Tibial nerve (tissue), 4 donors: ENCODE measurements around the gene TP73. TPM values are rescaled to one million over a fixed set of nuclear protein-coding genes. Genes with fewer than 3 reads are reported as not detected.
A peak's percentile ranks its signal among the peaks of the same experiment; 100 is the strongest.

ENCODE experiments used
- DNase-seq, 2 donors: peaks; one replicate each; pipeline ENCODE4 v3.0.0-alpha.2; 2019; ENCODE audit warnings: low spot score in 2 of 2
- H3K27ac ChIP-seq, 4 donors: fragments of 200-600 bp; sonication (generic) in 3 of 4; one replicate each; pipeline ENCODE4 v1.5.1; 2017 to 2019; ENCODE audit warnings: mild to moderate bottlenecking in 1 of 4
- H3K27me3 ChIP-seq, 2 donors: fragments of 200-600 bp; sonication (generic) in 1 of 2; one replicate each; pipeline versions ENCODE4 v1.5.1 to v1.6.0; 2017 to 2019
- H3K36me3 ChIP-seq, 3 donors: fragments of 200-600 bp; sonication (generic); one replicate each; pipeline ENCODE4 v1.5.1; 2018 to 2019
- H3K4me1 ChIP-seq, 4 donors: fragments of 200-600 bp; sonication (generic) in 3 of 4; one replicate each; pipeline ENCODE4 v1.5.1; 2017 to 2019
- H3K4me3 ChIP-seq, 4 donors: fragments of 200-600 bp; sonication (generic) in 3 of 4; one replicate each; pipeline ENCODE4 v1.5.1; 2017 to 2019; ENCODE audit warnings: mild to moderate bottlenecking in 1 of 4, moderate library complexity in 1 of 4
- H3K9me3 ChIP-seq, 4 donors: fragments of 200-600 bp; sonication (generic) in 3 of 4; one replicate each; pipeline ENCODE4 v1.5.1; 2017 to 2019
- EP300 ChIP-seq, 2 donors: sonication (generic); formaldehyde crosslinking; IDR thresholded peaks; one replicate each; pipeline ENCODE4 v1.6.1; 2017; ENCODE audit warnings: antibody characterized with exemption in 2 of 2, mild to moderate bottlenecking in 1 of 2
- POLR2A ChIP-seq, 2 donors: fragments of 450-650 bp; IDR thresholded peaks; one replicate each; pipeline ENCODE4 v1.6.1; 2017; ENCODE audit warnings: antibody characterized with exemption in 2 of 2, mild to moderate bottlenecking in 2 of 2, moderate library complexity in 2 of 2
- WGBS, 2 donors: methylation state at CpG; one replicate each; pipeline ENCODE4 v1.1.5; 2018; 5-methylcytosine and 5-hydroxymethylcytosine counted together
- total RNA-seq, 4 donors: library from RNA; depleted of rRNA; stranded (reverse); fragments of >200 nt; gene quantifications; one replicate each; pipeline ENCODE4 v1.1.0, GENCODE V29; 2016
- TF ChIP-seq, protein P1 (sequence below), 5 experiments: fragments of 200-600 bp in 3 of 5; fragments of 450-650 bp in 2 of 5; sonication (generic) in 3 of 5; IDR thresholded peaks; one replicate each; pipeline ENCODE4 v1.5.1; 2016 to 2019; ENCODE audit warnings: antibody characterized with exemption in 5 of 5, mild to moderate bottlenecking in 3 of 5, moderate library complexity in 2 of 5

TP73 gene
- total RNA-seq, 4 donors from 2014 or later = 0.30 TPM; not detected in 3

DNA sequence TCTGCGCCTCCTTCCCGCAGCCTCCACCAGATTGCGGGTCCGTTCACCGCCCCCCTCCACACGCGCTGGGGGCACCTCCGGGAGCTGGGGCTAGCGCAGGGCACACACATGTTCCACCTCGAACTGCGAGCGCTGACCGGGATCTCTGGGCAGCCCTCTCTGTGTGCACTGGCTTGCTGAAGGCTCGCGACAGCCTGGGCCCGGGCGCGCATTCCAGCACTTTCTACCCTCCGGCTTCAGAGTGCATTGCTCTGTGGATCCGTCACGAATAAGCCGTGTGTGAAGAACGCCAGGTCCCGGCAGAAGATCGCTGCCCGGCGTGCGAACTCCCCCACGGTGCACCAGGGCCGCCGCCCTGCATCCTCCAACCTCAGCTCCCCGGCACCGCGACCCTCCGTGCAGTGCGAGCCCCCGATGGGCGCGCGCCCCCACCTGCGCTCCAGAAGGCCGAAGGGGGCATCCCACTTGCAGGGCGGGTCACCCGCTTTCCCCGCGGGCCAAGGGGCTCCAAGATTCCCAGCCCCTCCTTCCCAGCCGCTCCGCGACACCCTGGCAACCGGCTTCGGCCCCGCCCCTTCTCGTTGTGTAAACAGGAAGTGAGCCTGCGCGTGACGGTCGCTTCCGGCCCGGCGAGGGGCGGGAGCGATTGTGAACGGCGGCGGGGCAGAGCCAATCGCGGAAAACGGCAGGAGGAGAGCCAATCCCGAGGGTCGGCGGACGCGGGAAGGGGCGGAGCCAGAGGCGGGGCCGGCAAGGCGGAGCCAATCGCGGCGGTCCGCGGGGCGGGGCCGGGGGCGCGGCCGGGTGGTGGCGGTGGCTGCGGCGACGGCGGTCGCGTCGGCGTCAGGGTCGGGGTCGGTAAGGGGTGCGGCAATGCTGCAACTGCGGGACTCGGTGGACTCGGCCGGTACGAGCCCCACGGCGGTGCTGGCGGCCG, 27.8 kb upstream of the TP73 start, which contains the start of gene TPRG1L:
TSS of gene TPRG1L (plus strand) at position 816 of the 937 bp plus-strand sequence. CDS start at position 874, 58 bp downstream.
- WGBS, 2 donors = 0 to 1% methylated on average over 31 to 84 of the region's 108 CpGs
- Histone ChIP-seq H3K27ac (peak within 1 kb of the TSS; percentile 57 to 91 (median 83)), H3K4me3 (peak within 1 kb of the TSS; percentile 71 to 94 (median 85)), H3K9me3 (no peaks in the 10 kb centered on the region), H3K4me1 (peaks cover 0 to 42% (median 22%) of the 10 kb centered on the region in 4 donors), H3K36me3 (peaks cover 2 to 29% (median 16%) of the 10 kb centered on the region in 3 donors), H3K27me3 (no peaks in the 10 kb centered on the region)
- peak; percentile 98 for DNase-seq
- TF ChIP-seq POLR2A (IDR thresholded peaks at IDR 0.05) (peak; percentile 52 to 70), EP300 (IDR thresholded peaks at IDR 0.05) (peak; percentile 83 to 86)
- TF ChIP-seq, protein P1, sequence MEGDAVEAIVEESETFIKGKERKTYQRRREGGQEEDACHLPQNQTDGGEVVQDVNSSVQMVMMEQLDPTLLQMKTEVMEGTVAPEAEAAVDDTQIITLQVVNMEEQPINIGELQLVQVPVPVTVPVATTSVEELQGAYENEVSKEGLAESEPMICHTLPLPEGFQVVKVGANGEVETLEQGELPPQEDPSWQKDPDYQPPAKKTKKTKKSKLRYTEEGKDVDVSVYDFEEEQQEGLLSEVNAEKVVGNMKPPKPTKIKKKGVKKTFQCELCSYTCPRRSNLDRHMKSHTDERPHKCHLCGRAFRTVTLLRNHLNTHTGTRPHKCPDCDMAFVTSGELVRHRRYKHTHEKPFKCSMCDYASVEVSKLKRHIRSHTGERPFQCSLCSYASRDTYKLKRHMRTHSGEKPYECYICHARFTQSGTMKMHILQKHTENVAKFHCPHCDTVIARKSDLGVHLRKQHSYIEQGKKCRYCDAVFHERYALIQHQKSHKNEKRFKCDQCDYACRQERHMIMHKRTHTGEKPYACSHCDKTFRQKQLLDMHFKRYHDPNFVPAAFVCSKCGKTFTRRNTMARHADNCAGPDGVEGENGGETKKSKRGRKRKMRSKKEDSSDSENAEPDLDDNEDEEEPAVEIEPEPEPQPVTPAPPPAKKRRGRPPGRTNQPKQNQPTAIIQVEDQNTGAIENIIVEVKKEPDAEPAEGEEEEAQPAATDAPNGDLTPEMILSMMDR (IDR thresholded peaks at IDR 0.05) = peak in 1 of 5 experiments; percentile 30

DNA sequence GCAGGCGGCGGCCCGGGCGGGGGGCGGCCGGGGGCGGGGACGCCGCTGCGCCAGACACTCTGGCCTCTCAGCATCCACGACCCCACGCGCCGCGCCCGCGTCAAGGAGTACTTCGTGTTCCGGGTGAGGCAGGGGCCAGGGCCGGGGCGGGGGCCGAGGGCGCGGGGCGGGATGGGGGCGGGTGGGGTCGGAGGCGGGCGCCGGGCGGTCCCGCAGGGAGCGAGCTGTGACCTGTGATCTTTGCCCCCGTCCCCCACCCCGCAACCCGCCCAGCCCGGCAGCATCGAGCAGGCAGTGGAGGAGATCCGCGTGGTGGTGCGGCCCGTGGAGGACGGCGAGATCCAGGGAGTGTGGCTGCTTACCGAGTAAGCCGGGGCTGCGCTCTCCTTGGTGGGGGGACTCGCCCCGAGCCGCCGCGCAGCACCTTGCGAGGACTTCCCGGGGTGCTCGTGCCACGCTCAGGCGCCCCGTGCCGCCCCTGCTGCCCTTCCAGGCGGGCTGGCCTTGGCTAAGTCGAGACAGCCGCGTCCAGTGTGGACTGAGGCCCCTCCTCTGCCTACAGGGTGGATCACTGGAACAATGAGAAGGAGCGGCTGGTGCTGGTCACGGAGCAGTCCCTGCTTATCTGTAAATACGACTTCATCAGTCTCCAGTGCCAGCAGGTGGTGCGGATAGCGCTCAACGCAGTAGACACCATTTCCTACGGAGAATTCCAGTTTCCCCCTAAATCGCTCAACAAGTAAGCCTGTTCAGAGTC, 27.0 kb upstream of the TP73 start:
- no peaks in the 10 kb centered on the region for H3K27me3 ChIP-seq
- TF ChIP-seq POLR2A (IDR thresholded peaks at IDR 0.05) = no peak
- no peak for DNase-seq
- H3K4me1 ChIP-seq = peaks cover 0 to 42% (median 22%) of the 10 kb centered on the region in 4 donors
- 8% methylated on average over 23 to 28 of the region's 71 CpGs for WGBS, 2 donors
- no peaks in the 10 kb centered on the region for H3K9me3 ChIP-seq
- H3K4me3 ChIP-seq = peak overlapping the region; percentile 58 to 94 (median 85)
- peak overlapping the region; percentile 57 to 91 (median 83) for H3K27ac ChIP-seq
- H3K36me3 ChIP-seq = peaks cover 2 to 38% (median 22%) of the 10 kb centered on the region in 3 donors

- H3K27me3 ChIP-seq = no peaks in the 10 kb centered on the region
- peak overlapping the region in 3 of 4 donors; percentile 57 to 91 (median 88) for H3K27ac ChIP-seq
- TF ChIP-seq, protein P1 (IDR thresholded peaks at IDR 0.05) = no peak
- TF ChIP-seq EP300 (IDR thresholded peaks at IDR 0.05) = no peak
- TF ChIP-seq POLR2A (IDR thresholded peaks at IDR 0.05) = no peak
- DNase-seq = no peak
- H3K9me3 ChIP-seq = no peaks in the 10 kb centered on the region
- WGBS, 2 donors = 76 to 77% methylated on average over 4 of the region's 4 CpGs
- H3K4me1 ChIP-seq = peaks cover 0 to 38% (median 20%) of the 10 kb centered on the region in 4 donors
- peak overlapping the region in 1 of 4 donors; percentile 81 for H3K4me3 ChIP-seq
- H3K36me3 ChIP-seq = peaks cover 2 to 45% (median 22%) of the 10 kb centered on the region in 3 donors
These were observed 26.3 kb upstream of the TP73 start for GRCh38 chr1:3626025-3626424.

DNA sequence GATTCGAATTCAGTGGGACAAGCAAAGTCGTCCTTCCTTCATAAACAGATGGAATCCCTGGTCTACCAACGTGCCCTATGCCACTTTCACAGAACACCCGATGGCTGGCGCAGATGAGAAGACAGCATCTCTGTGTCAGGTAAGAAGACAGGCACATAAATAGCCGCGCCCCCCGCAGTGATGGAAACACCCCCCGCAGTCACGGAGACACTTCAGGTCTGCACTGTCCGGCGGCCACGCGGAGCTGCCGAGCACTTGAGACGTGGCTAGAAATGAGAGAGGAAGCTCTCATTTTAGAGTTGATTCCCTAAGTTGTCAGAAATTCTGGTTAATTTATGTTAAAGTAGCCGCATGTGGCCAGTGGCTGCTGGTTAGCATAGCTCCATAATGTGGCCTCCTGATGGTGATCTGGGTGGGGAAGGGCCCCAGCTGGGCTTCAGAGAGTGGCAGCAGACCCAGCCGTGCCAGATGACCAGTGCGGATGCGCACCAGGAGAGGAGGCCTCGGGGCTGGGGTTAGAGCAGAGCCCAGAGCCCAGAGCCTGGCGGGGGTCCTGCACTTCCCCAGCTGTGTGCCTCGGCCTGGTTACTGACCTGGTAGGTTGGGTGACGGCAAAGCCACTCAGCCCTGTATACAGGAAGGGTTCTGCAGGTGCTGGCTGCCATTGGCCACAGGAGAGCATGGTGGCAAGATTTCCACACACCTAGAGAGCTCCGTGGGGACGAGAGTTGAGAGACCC, 24.6 kb upstream of the TP73 start:
- H3K4me1 ChIP-seq = peaks cover 0 to 30% (median 18%) of the 10 kb centered on the region in 4 donors
- no peak for DNase-seq
- H3K9me3 ChIP-seq = no peaks in the 10 kb centered on the region
- H3K36me3 ChIP-seq = peaks cover 2 to 62% (median 25%) of the 10 kb centered on the region in 3 donors
- H3K4me3 ChIP-seq = no peak overlapping the region
- 92 to 95% methylated on average over 26 of the region's 26 CpGs for WGBS, 2 donors
- no peaks in the 10 kb centered on the region for H3K27me3 ChIP-seq
- no peak overlapping the region for H3K27ac ChIP-seq
- no peak for TF ChIP-seq EP300 (IDR thresholded peaks at IDR 0.05)
- TF ChIP-seq, protein P1 (IDR thresholded peaks at IDR 0.05) = no peak
- no peak for TF ChIP-seq POLR2A (IDR thresholded peaks at IDR 0.05)

DNA sequence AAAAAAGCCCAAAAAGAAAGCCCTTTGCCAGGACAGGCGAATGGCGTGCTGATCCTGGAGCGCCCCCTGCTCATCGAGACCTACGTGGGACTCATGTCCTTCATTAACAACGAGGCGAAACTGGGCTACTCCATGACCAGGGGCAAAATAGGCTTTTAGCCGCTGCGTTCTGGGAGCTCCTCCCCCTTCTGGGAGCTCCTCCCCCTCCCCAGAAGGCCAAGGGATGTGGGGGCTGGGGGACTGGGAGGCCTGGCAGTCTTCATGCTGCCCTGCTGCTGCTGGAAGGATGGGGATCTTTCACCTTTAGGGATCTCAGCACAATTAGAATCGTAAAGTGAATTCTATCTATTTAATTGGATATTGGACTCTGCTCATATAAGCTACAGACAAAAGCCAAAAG, 23.9 kb upstream of the TP73 start:
- TF ChIP-seq, protein P1 (IDR thresholded peaks at IDR 0.05) = no peak
- no peak for TF ChIP-seq EP300 (IDR thresholded peaks at IDR 0.05)
- H3K27me3 ChIP-seq = no peaks in the 10 kb centered on the region
- H3K4me3 ChIP-seq = no peak overlapping the region
- 75 to 80% methylated on average over 10 of the region's 10 CpGs for WGBS, 2 donors
- peaks cover 2 to 69% (median 28%) of the 10 kb centered on the region in 3 donors for H3K36me3 ChIP-seq
- no peaks in the 10 kb centered on the region for H3K9me3 ChIP-seq
- H3K27ac ChIP-seq = no peak overlapping the region
- H3K4me1 ChIP-seq = peaks cover 0 to 22% (median 11%) of the 10 kb centered on the region in 4 donors
- DNase-seq = no peak
